ENCODE data around the gene CDKAL1.
A peak's percentile ranks its signal among the peaks of the same experiment; 100 is the strongest.
"Not testable (repeated sequence)": the region's sequence is repeated elsewhere in the genome, so short reads cannot be mapped to it uniquely, and the experiment has no call there.

Gene CDKAL1

GRCh38 chr6:20808924-20809323 is 274.7 kb downstream of the CDKAL1 start:
- DNase-seq = no peak

DNA sequence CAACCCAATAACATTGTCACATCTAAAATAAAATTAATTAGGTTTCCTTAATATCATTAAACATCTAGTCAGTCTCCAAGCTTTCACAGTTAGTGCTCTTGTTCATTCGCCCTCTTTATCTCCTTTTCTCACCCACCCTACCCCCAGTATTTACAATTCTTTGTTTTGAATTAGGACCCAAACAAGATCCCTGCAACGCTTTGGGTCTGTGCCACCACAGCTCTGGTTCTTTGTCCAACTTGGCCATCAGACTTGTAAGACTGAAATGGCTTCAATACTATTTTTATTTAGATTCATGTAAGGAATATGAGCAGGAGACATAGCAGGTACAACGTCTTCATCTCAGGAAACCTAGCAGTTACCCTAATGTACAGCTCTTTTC is 276.5 kb downstream of the CDKAL1 start:
- no peak for DNase-seq

GRCh38 chr6:20811109-20811761 is 277.0 kb downstream of the CDKAL1 start:
- no peak for DNase-seq

GRCh38 chr6:20812776-20813175 is 278.5 kb downstream of the CDKAL1 start:
- no peak for DNase-seq

GRCh38 chr6:20814494-20814893 is 280.2 kb downstream of the CDKAL1 start:
- no peak for DNase-seq

- no peak for DNase-seq
Measured at GRCh38 chr6:20816126-20816525, 281.9 kb downstream of the CDKAL1 start.

DNA sequence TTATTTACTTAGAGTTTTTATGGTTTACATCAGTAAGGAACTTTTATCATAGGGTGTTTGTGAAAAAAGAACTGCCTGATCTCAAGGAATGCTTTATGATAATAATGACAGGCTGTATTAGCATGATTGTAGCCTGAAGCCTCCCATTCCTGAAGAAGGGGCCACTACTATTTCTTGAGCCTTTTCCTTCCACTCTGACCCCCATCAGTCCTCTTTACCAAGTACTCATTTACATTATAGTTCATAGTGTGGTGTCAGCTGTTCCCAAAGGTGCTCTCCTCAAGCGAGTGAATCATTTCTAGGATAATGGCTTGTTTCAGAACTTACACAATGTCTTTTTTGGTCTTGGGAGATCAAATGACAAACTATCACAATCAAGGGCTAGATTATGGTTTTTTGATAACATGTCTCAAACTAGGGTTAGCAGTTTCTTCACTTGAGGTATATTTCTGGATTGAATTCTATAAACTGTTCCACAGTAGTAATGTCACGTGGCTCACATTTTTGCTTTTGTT is 283.6 kb downstream of the CDKAL1 start:
- no peak for DNase-seq

GRCh38 chr6:20819774-20820400 is 285.6 kb downstream of the CDKAL1 start:
- no peak for DNase-seq

GRCh38 chr6:20826378-20826777 is 292.1 kb downstream of the CDKAL1 start:
- DNase-seq = no peak

GRCh38 chr6:20827798-20828197 is 293.5 kb downstream of the CDKAL1 start:
- DNase-seq = no peak

DNA sequence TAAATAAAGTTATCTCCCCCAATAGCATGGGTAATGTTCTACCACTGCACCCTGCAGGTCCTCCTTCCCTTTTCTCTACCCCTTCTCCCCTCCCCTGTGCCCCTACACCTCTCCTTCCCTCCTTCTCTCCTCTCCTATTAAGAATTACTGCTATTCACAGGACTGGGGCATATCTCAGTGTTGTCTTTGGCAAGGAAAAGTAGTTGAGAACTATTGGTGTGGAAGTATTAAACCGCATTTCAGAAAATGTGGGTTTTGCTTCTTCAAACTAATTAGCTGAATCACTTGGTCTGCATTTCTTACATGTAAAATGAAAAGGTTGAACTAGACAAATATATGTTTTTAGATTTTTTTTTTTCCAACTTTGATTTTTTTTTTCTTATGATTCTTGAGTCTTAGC is 296.3 kb downstream of the CDKAL1 start:
- DNase-seq = no peak

DNA sequence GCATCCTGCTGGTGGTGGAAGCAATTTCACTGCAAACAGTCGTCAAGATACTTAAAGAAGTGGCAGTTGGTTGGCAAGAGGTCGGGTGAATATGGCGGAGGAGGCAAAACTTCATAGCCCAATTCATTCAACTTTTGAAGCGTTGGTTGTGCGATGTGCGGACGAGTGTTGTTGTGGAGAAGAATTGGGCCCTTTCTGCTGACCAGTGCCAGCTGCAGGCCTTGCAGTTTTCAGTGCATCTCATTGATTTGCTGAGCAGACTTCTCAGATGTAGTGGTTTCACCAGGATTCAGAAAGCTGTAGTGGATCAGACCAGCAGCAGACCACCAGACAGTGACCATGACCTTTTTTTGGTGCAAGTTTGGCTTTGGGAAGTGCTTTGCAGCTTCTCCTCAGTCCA is 297.0 kb downstream of the CDKAL1 start:
- not testable (repeated sequence) for DNase-seq

GRCh38 chr6:20833881-20834515 is 299.7 kb downstream of the CDKAL1 start:
- DNase-seq = no peak

DNA sequence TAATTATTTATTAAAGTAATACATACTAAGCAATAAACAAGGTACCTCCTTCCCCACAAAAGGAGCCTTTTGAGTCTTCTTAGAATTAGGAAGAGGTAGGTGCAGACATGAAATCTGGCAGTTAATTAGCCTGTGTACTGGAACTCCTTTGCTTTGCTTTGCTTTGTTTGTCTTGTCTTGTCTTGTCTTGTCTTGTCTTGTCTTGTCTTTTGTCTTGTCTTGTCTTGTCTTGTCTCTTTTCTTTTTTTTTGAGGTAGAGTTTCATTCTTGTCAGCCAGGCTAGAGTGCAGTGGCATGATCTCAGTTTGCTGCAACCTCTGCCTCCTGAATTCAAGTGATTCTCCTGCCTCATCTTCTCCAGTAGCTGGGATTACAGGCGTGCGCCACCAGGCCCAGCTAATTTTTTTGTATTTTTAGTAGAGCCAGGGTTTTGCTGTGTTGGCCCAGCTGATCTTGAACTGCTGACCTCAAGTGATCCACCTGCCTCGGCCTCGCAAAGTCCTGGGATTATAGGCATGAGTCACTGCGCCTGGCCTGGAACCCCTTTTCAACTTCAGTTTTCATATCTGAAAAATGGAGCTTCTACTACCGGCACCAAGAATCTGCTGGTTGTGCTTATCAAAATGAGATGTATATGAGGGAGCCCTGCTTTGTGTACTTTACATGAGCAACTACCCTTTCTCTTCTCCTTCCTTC is 301.2 kb downstream of the CDKAL1 start:
- no peak for DNase-seq

- DNase-seq = no peak
Measured at GRCh38 chr6:20837189-20837588, 302.9 kb downstream of the CDKAL1 start.

- no peak for DNase-seq
Measured at GRCh38 chr6:20838113-20838512, 303.9 kb downstream of the CDKAL1 start.

DNA sequence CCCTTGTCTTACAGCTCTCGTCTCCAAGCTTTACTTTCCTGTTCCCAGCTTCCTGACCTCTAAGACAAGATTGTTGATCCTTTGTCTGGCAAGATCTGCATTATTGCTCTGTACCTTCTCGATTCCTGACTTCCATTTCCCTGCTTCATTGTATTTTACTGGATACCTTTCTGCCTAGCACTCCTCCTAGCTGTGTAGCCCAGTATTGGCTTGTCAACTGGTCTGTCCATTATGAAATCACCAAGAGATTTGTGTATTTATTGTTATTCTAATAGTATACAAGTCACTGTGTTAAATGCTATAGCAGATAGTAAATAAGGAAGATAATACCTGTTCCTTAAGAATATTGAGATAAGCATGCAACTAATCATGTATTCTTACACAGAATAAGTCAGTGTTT is 305.4 kb downstream of the CDKAL1 start:
- no peak for DNase-seq

- DNase-seq = no peak
Measured at GRCh38 chr6:20840675-20841074, 306.4 kb downstream of the CDKAL1 start.

GRCh38 chr6:20841806-20842205 is 307.5 kb downstream of the CDKAL1 start:
- no peak for DNase-seq

- no peak for DNase-seq
Measured at GRCh38 chr6:20845592-20845991, 311.3 kb downstream of the CDKAL1 start.

DNA sequence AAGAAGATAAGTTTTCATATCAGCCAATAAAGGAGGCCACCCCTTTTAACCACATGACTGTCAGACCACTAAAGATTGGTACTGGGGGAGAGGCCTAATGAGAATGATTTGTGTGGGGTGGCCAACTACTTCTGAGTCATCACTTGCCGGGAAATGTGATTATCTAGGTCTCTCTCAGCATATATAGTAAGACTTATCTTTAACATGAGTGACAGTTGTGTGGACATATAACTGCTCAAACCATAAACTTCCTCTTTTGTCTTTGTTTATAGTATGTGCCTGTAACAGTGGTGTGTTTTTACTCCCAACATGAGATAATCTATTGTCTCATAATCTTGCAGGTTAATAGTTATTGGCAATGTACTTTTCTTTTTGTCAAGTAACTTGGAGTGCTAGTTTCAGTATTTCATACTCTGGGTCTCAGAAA is 312.4 kb downstream of the CDKAL1 start:
- DNase-seq = peak; percentile 15 to 27

DNA sequence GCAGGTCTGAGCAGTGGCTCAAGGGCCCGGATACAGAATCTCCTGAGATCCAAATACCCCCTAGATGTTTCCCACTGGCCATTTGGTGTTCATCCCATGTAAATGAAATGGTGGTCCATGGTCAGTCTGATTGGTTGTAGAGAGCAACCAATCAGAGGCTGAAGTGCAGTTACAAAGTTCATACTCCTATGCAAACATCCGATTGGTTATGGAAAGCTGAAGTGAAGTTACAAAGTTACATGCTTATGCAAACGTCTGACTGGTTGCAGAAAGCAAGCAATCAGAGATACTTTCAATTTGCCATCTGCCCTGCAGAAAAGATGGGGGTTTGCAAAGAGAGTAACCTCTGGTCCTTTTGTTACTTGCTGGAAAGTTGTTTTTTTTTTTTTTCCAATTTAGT is 313.6 kb downstream of the CDKAL1 start:
- DNase-seq = no peak

DNA sequence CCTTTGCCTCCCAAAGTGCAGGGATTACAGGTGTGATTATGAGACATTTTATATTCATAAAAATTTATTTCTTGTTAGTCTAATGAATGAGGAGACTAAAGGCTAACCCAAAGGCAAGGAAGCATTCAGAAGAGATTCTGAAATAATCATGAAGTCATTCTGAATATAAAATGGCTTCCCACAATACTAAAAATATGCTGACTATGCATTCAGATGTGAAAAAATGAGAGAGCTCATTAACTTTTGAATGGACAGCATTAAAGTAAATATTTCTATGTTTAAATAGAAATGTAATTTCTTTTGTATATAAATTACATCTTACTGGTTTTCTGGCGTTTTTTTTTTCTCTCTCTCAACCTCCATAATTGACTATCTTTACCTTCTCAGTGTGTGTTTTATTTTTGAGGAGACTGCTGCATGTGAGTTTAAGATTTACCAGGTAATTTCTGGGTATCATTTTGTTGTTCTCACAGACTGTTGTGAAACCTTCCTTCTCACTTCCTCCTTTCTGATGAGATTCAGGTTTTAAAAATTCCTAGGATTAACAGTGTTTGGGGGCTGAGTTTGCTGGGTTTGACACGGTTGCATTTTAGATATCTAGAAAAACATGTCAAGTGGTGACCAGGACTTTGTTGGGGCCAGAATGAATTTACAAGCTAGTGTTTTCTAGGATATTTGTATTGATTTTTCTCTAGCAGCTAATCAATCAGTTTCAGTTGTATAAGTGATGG is 316.6 kb downstream of the CDKAL1 start:
- DNase-seq = no peak
